Measurements from ENCODE around the gene KLK2.
A peak's percentile ranks its signal among the peaks of the same experiment; 100 is the strongest.

KLK2 gene

DNA sequence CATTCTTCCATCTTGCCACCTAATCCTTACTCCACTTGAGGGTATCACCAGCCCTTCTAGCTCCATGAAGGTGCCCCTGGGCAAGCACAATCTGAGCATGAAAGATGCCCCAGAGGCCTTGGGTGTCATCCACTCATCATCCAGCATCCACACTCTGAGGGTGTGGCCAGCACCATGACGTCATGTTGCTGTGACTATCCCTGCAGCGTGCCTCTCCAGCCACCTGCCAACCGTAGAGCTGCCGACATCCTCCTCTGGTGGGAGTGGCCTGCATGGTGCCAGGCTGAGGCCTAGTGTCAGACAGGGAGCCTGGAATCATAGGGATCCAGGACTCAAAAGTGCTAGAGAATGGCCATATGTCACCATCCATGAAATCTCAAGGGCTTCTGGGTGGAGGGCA, 21.6 kb upstream of the KLK2 start:
- no peak for DNase-seq

DNA sequence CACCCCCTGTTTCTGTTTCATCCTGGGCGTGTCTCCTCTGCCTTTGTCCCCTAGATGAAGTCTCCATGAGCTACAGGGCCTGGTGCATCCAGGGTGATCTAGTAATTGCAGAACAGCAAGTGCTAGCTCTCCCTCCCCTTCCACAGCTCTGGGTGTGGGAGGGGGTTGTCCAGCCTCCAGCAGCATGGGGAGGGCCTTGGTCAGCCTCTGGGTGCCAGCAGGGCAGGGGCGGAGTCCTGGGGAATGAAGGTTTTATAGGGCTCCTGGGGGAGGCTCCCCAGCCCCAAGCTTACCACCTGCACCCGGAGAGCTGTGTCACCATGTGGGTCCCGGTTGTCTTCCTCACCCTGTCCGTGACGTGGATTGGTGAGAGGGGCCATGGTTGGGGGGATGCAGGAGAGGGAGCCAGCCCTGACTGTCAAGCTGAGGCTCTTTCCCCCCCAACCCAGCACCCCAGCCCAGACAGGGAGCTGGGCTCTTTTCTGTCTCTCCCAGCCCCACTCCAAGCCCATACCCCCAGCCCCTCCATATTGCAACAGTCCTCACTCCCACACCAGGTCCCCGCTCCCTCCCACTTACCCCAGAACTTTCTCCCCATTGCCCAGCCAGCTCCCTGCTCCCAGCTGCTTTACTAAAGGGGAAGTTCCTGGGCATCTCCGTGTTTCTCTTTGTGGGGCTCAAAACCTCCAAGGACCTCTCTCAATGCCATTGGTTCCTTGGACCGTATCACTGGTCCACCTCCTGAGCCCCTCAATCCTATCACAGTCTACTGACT, 18.4 kb upstream of the KLK2 start, which contains the start of gene KLK3:
TSS of gene KLK3 (plus strand) at position 280 of the 775 bp plus-strand sequence. CDS start at position 321, 41 bp downstream.
- no peak for DNase-seq

DNA sequence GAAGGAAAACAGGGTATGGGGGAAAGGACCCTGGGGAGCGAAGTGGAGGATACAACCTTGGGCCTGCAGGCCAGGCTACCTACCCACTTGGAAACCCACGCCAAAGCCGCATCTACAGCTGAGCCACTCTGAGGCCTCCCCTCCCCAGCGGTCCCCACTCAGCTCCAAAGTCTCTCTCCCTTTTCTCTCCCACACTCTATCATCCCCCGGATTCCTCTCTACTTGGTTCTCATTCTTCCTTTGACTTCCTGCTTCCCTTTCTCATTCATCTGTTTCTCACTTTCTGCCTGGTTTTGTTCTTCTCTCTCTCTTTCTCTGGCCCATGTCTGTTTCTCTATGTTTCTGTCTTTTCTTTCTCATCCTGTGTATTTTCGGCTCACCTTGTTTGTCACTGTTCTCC, 15.9 kb upstream of the KLK2 start:
- no peak for DNase-seq

DNA sequence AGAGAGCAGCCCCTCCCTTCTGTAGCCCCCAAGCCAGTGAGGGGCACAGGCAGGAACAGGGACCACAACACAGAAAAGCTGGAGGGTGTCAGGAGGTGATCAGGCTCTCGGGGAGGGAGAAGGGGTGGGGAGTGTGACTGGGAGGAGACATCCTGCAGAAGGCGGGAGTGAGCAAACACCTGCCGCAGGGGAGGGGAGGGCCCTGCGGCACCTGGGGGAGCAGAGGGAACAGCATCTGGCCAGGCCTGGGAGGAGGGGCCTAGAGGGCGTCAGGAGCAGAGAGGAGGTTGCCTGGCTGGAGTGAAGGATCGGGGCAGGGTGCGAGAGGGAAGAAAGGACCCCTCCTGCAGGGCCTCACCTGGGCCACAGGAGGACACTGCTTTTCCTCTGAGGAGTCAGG, 14.4 kb upstream of the KLK2 start:
- no peak for DNase-seq

DNA sequence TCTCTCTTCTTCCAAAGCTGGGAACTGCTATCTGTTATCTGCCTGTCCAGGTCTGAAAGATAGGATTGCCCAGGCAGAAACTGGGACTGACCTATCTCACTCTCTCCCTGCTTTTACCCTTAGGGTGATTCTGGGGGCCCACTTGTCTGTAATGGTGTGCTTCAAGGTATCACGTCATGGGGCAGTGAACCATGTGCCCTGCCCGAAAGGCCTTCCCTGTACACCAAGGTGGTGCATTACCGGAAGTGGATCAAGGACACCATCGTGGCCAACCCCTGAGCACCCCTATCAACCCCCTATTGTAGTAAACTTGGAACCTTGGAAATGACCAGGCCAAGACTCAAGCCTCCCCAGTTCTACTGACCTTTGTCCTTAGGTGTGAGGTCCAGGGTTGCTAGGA, 13.4 kb upstream of the KLK2 start:
- DNase-seq, result no peak

DNA sequence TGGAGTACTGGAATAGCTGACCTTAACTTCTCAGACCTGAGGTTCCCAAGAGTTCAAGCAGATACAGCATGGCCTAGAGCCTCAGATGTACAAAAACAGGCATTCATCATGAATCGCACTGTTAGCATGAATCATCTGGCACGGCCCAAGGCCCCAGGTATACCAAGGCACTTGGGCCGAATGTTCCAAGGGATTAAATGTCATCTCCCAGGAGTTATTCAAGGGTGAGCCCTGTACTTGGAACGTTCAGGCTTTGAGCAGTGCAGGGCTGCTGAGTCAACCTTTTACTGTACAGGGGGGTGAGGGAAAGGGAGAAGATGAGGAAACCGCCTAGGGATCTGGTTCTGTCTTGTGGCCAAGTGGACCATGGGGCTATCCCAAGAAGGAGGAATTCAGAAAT, 12.2 kb upstream of the KLK2 start:
- no peak for DNase-seq

DNA sequence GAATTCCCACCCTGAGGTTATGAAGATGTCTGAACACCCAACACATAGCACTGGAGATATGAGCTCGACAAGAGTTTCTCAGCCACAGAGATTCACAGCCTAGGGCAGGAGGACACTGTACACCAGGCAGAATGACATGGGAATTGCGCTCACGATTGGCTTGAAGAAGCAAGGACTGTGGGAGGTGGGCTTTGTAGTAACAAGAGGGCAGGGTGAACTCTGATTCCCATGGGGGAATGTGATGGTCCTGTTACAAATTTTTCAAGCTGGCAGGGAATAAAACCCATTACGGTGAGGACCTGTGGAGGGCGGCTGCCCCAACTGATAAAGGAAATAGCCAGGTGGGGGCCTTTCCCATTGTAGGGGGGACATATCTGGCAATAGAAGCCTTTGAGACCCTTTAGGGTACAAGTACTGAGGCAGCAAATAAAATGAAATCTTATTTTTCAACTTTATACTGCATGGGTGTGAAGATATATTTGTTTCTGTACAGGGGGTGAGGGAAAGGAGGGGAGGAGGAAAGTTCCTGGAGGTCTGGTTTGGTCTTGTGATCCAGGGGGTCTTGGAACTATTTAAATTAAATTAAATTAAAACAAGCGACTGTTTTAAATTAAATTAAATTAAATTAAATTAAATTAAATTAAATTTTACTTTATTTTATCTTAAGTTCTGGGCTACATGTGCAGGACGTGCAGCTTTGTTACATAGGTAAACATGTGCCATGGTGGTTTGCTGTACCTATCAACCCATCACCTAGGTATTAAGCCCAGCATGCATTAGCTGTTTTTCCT, 11.5 kb upstream of the KLK2 start:
- no peak for DNase-seq

DNA sequence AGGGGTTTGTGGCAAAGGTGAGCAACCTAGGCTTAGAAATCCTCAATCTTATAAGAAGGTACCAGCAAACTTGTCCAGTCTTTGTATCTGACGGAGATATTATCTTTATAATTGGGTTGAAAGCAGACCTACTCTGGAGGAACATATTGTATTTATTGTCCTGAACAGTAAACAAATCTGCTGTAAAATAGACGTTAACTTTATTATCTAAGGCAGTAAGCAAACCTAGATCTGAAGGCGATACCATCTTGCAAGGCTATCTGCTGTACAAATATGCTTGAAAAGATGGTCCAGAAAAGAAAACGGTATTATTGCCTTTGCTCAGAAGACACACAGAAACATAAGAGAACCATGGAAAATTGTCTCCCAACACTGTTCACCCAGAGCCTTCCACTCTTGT, 3.8 kb upstream of the KLK2 start:
- no peak for DNase-seq

DNA sequence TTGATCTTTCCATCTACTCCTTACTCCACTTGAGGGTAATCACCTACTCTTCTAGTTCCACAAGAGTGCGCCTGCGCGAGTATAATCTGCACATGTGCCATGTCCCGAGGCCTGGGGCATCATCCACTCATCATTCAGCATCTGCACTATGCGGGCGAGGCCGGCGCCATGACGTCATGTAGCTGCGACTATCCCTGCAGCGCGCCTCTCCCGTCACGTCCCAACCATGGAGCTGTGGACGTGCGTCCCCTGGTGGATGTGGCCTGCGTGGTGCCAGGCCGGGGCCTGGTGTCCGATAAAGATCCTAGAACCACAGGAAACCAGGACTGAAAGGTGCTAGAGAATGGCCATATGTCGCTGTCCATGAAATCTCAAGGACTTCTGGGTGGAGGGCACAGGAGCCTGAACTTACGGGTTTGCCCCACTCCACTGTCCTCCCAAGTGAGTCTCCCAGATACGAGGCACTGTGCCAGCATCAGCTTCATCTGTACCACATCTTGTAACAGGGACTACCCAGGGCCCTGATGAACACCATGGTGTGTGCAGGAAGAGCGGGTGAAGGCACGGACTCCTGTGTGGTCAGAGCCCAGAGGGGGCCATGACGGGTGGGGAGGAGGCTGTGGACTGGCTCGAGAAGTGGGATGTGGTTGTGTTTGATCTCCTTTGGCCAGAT, 2.7 kb upstream of the KLK2 start:
- DNase-seq, result peak; percentile 13

DNA sequence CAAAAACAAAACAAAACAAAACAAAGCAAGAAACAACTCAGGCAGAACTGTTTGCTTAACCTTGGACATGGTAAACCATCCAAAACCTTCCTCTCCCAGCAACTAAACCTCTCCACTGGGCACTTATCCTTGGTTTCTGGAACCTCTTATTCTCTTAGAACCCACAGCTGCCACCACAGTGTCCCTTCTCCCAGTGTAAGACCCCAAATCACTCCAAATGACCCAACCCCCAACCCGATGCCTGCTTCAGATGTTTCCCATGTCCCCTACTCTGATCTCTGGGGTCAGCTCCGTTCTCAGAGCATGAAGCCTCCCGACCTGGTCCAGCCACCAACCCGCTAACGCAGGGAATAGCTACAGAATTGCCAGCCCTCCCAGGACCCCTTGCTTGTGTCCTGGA, 972 bp downstream of the KLK2 start:
- DNase-seq, result no peak

DNA sequence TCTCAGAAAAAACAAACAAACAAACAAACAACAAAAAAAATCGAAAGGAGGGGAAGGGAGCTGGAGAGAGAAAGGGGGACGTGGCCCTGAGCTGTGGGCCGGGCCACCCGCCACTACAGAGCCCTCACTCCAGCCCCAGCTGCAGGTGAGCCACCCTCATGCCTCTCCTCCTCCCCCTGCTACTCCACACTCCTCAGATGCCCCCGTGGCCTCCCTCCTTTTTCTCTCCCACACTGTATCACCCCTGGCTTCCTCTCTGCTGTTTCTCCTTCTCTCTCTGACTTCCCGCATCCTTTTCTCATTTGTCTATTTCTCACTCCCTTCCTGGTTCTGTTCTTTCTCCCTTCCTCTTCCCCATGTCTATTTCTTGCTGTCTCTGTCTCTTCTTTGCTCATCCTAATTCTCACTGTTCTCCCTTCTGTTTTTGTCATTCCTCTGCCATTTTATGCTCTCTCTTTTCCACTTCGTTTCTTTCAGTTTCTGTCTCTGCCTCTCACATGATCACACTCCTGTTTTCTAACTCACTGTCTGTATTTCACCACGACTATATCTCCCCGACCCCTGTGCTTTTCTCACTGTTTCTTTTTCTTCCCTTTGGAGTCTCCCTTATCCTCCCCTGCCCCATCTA, 2.7 kb downstream of the KLK2 start:
- no peak for DNase-seq

DNA sequence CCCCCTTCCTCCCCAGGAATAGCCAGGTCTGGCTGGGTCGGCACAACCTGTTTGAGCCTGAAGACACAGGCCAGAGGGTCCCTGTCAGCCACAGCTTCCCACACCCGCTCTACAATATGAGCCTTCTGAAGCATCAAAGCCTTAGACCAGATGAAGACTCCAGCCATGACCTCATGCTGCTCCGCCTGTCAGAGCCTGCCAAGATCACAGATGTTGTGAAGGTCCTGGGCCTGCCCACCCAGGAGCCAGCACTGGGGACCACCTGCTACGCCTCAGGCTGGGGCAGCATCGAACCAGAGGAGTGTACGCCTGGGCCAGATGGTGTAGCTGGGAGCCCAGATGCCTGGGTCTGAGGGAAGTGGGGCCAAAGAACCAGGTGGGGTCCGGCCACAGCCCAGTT, 3.2 kb downstream of the KLK2 start:
- DNase-seq, result no peak

DNA sequence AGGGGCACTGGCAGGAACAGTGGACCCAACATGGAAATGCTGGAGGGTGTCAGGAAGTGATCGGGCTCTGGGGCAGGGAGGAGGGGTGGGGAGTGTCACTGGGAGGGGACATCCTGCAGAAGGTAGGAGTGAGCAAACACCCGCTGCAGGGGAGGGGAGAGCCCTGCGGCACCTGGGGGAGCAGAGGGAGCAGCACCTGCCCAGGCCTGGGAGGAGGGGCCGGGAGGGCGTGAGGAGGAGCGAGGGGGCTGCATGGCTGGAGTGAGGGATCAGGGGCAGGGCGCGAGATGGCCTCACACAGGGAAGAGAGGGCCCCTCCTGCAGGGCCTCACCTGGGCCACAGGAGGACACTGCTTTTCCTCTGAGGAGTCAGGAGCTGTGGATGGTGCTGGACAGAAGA, 4.1 kb downstream of the KLK2 start:
- DNase-seq, result no peak

DNA sequence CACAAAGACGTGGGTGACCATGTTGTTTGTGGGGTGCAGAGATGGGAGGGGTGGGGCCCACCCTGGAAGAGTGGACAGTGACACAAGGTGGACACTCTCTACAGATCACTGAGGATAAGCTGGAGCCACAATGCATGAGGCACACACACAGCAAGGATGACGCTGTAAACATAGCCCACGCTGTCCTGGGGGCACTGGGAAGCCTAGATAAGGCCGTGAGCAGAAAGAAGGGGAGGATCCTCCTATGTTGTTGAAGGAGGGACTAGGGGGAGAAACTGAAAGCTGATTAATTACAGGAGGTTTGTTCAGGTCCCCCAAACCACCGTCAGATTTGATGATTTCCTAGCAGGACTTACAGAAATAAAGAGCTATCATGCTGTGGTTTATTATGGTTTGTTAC, 5.6 kb downstream of the KLK2 start:
- DNase-seq, result no peak

DNA sequence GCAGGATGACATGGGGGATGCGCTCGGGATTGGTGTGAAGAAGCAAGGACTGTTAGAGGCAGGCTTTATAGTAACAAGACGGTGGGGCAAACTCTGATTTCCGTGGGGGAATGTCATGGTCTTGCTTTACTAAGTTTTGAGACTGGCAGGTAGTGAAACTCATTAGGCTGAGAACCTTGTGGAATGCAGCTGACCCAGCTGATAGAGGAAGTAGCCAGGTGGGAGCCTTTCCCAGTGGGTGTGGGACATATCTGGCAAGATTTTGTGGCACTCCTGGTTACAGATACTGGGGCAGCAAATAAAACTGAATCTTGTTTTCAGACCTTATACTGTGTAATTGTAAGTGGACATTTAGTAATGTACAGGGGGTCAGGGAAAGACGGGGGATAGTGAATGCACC, 7.0 kb downstream of the KLK2 start:
- DNase-seq, result no peak

DNA sequence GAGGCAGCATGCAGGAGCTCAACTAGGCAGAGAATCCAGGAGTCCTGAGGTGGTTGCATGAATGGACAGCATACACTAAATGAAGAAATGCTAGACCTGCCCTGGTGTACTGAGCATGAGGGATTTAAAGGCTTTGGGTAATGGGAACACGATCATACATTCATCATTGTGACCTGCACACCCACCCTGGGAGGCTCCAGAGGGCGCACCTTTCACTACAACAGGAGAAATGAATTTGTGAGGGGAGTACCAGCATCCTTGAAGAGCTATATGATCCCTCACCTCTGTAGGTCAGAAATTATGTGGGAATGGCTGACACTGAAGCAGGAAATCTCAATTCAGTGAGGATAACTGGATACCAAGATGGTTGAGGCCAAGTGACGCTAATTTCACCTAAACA, 8.9 kb downstream of the KLK2 start:
- no peak for DNase-seq

DNA sequence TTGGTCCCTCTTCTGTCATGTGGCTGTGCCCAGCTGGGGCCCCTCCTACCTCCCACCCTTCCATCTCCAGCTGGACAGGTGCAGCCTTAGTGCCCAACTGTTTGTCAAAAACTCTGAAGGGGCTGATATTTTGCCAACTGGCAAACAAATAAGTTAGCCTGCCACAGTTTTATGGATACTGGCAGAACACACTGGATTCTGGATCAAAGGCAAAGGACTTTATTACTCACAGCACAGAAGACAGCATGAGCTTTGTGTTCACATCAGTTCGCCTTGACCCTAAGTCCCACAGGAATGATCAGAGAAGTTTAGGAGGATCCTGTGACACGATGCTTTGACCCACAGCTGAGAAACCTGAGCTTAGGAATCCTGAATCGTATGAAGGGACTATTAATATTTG, 16.4 kb downstream of the KLK2 start:
- DNase-seq, result no peak

DNA sequence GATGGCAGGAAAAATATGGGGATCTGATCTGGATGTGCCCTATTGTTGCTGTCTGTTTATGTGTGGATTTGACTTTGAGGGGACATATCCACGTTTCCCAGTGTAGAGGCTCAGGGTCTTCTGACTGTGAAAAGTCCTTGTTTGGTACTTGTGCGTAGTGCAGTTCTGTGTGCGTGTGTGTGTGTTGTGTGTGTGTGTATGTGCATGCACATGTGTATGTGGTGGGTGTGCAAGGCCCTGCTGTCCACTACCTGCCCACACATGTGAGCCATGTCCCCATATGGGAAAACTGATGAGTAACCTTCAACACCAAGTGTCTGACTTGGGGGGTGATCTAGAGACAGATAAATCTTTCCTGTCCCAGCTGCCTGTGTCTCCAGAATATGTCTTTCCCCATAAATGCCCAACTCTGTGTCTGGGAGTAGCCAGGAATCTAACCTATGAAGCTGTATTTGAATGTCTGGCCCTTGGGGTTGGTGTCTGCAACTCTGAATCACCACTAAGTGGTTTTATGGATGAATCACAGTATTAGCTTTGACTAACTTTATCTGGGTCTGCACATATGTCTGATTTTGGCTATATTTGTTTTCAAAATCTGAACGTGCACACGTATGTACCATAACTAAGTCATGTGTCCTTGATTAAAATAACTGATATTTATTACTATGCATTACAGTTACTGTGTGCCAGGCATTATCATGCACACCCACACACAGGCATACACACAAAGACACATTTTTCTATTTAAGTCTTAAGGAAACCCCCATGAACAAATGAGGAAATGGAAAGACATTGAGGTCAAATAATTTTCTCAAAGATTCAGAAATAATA, 17.4 kb downstream of the KLK2 start:
- no peak for DNase-seq

DNA sequence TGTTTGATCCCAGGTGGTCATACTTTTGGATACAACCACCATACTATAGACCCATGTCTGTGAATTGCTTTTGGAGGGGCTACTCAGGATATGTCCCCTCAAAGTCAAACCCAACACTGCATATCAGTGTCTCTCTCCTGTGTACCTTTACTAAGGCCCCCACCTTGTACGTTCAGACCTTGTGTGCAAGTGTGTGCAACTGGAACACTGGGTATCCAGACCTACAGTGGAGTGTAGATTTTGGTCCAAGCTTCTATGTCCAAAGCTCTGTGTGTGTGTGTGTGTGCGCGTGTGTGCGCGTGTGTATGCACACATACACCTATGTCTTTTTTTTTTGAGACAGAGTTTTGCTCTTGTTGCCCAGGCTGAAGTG, 18.0 kb downstream of the KLK2 start:
- no peak for DNase-seq

DNA sequence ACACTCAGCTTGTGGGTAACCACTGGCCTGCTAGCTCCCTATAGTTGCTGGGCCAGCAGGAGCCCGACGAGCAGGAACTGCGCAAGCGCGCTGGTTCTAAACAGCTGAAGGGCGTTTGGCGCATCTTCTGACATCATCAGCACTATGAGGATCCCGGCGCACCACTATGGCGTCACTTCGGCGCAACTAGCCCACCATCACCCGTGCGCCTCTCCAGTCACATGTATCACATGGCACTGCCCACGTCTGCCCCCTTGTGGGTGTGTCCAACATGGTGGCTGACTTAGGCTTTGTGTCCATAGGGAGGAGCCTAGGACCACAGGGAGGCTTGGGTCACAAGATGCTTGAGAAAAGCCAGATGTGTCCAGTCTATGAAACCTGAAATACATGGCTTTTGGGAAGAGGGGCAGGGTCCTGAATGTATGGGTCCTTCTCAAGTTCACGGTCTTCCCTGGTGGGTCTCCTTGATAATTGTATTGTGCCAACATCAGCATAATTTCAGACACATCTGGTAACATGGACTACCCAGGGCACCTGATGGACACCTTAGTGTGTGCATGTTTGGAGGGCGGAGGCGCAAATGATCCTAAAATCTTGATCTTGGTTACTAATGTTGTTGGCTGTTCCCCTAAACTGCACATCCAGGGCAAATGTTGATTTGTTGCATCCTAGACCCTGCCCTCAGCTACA, 20.0 kb downstream of the KLK2 start:
- no peak for DNase-seq

DNA sequence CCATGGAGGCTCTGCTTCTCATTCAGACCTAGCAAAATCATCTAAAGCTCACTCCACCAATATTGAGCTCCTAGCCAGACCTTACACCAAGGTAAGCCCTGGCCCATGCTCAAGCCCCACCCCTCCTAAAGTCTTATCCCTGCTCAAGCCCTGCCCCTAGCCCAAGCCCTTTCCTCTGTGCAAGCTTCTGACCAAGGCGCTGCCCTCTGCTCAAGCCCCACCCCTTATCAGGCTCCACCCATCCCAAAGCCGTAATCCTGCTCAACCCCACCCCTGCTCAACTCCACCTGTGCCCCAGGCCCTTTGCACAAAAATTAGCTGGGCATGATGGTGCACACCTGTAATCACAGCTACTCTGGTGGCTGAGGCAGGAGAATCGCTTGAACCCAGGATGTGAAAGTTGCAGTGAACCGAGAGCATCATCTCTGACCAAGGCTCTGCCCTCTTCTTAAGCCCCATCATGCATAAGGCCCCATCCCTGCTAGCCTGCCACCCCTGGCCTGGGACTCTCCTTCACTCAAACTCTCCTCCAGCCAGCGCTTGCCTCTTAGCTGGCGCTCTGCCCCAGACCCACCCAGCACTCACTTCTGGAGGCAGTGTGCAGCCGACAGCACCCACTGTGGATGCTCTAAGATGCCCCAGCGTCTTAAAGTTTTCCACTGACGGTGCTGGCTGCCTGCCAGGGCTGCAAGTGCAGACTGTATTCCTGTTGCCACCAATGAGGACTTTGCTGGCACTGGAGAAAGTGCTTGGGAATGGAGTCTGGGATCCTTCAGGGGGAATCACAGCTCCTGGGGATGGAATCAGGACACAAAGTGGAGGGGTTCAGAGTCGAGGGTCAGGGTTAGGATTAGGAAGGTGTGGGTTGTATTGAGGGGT, 21.5 kb downstream of the KLK2 start:
- DNase-seq, result no peak

All from NCI-H446 treated with DMSO at 0.1 percent for 48 hours (cell line).